SK-N-SH treated with all-trans-retinoic acid at 6 μM for 48 hours (cell line): ENCODE measurements around the gene PCSK1.
A peak's percentile ranks its signal among the peaks of the same experiment; 100 is the strongest.

ENCODE experiments used
- ATAC-seq: fragments of 200-7000 bp; cut with Tn5 transposase; 3 replicates; pipeline ENCODE4 v1.9.1; 2020; ENCODE audit warnings: mild to moderate bottlenecking, moderate library complexity
- ARNTL ChIP-seq: fragments of 450-650 bp; formaldehyde crosslinking; IDR thresholded peaks from 2 replicates; pipeline ENCODE4 v1.5.0; 2020; ENCODE audit warnings: low read depth, mild to moderate bottlenecking, moderate library complexity, borderline replicate concordance
- BACH2 ChIP-seq: fragments of 250-450 bp; sonication (Bioruptor Pico); IDR thresholded peaks from 2 replicates; pipeline ENCODE4 v1.9.0; 2021; ENCODE audit warnings: mild to moderate bottlenecking, borderline replicate concordance
- CSRNP3 ChIP-seq: fragments of 250-450 bp; sonication (Bioruptor Pico); IDR thresholded peaks from 2 replicates; pipeline ENCODE4 v1.5.1; 2021; ENCODE audit warnings: mild to moderate bottlenecking, moderate library complexity
- ESRRG ChIP-seq: fragments of 250-450 bp; sonication (Bioruptor Pico); IDR thresholded peaks from 2 replicates; pipeline ENCODE4 v1.6.1; 2021; ENCODE audit warnings: mild to moderate bottlenecking
- GLIS3 ChIP-seq: fragments of 250-450 bp; sonication (Bioruptor Pico); IDR thresholded peaks from 2 replicates; pipeline ENCODE4 v1.5.0; 2020; ENCODE audit warnings: mild to moderate bottlenecking, moderate library complexity
- PATZ1 ChIP-seq: fragments of 250-450 bp; sonication (Bioruptor Pico); IDR thresholded peaks from 2 replicates; pipeline ENCODE4 v1.8.0; 2020; ENCODE audit warnings: mild to moderate bottlenecking, moderate library complexity, borderline replicate concordance
- PPARA ChIP-seq: fragments of 250-450 bp; sonication (Bioruptor Pico); IDR thresholded peaks from 2 replicates; pipeline ENCODE4 v1.5.0; 2020; ENCODE audit warnings: mild to moderate bottlenecking, borderline replicate concordance
- RARB ChIP-seq: fragments of 250-450 bp; sonication (Bioruptor Pico); IDR thresholded peaks from 2 replicates; pipeline ENCODE4 v1.8.0; 2021; ENCODE audit warnings: mild to moderate bottlenecking, moderate library complexity
- SNAI2 ChIP-seq: fragments of 250-450 bp; sonication (Bioruptor Pico); IDR thresholded peaks from 2 replicates; pipeline ENCODE4 v1.5.0; 2020; ENCODE audit warnings: mild to moderate bottlenecking, moderate library complexity
- TOX ChIP-seq: fragments of 250-450 bp; sonication (Bioruptor Pico); IDR thresholded peaks from 2 replicates; pipeline ENCODE4 v1.8.0; 2021; ENCODE audit warnings: mild to moderate bottlenecking, moderate library complexity, borderline replicate concordance
- TSHZ2 ChIP-seq: fragments of 250-450 bp; sonication (Bioruptor Pico); IDR thresholded peaks from 2 replicates; pipeline ENCODE4 v1.5.0; 2020; ENCODE audit warnings: mild to moderate bottlenecking, moderate library complexity
- ZC3H10 ChIP-seq: fragments of 250-450 bp; sonication (Bioruptor Pico); IDR thresholded peaks from 2 replicates; pipeline ENCODE4 v1.5.1; 2021; ENCODE audit warnings: mild to moderate bottlenecking, moderate library complexity
- ZFP3 ChIP-seq: fragments of 250-450 bp; sonication (Bioruptor Pico); IDR thresholded peaks from 2 replicates; pipeline ENCODE4 v1.5.0; 2020; ENCODE audit warnings: mild to moderate bottlenecking, moderate library complexity
- ZFP30 ChIP-seq: fragments of 450-650 bp; formaldehyde crosslinking; IDR thresholded peaks from 2 replicates; pipeline ENCODE4 v1.5.0; 2022; ENCODE audit warnings: mild to moderate bottlenecking, moderate library complexity
- ZNF565 ChIP-seq: fragments of 450-650 bp; formaldehyde crosslinking; conservative IDR thresholded peaks from 2 replicates; pipeline ENCODE4 v1.5.0; 2020; ENCODE audit warnings: low read depth, mild to moderate bottlenecking, moderate library complexity
- ZNF70 ChIP-seq: fragments of 450-650 bp; formaldehyde crosslinking; IDR thresholded peaks from 2 replicates; pipeline ENCODE4 v1.5.0; 2020; ENCODE audit warnings: mild to moderate bottlenecking, moderate library complexity
- ZNF8 ChIP-seq: fragments of 450-650 bp; formaldehyde crosslinking; IDR thresholded peaks from 2 replicates; pipeline ENCODE4 v1.5.0; 2020; ENCODE audit warnings: mild to moderate bottlenecking, moderate library complexity
- TF ChIP-seq, protein P1 (sequence below): fragments of 250-450 bp; sonication (Bioruptor Pico); IDR thresholded peaks from 2 replicates; pipeline ENCODE4 v1.8.0; 2021; ENCODE audit warnings: low read depth, mild to moderate bottlenecking, moderate library complexity, borderline replicate concordance
- TF ChIP-seq, protein P2 (sequence below): fragments of 250-450 bp; sonication (Bioruptor Pico); IDR thresholded peaks from 2 replicates; pipeline ENCODE4 v1.5.1; 2020; ENCODE audit warnings: low read depth, mild to moderate bottlenecking, moderate library complexity

PCSK1 gene

DNA sequence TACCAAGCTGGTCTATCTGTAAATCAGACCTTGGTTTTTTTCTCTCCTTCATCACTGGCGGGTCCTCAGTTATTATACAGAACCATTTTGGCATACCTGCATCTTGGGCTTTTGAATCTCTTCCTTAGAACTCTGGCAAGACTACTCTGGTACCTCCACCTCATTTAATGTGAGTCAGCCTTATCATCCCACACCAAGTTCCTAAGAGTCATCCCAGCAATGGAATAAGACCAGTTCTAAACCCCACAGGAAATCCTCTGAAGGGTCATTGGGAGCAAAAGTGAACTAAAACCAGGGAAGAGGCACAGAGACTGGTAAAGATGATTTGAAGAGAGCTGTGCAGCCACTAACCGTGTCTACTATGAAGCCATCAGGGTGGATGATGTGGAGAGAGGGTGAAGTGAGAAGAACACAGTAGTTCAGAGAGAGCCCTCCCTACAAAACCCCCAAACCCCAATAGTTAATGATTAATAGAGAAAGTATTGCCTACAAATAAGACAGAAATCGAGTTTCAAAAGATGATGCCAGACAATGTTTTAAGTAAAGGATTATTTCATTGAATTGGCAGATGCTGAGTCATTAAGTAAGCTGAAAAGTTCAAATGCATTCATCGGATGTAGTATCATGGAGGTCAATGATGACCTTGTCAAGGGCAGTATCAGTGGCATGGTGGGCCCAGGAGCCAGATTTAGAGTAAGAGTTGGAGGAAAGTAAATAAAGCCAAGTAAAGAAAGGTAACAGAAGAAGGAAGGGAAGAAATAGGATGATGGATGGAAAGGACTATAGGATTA lies 85.4 kb downstream of the PCSK1 start:
- no peak for ATAC-seq
- TF ChIP-seq CSRNP3 (CRISPR knock-in tag) (no peak), TSHZ2 (CRISPR knock-in tag) (no peak), SNAI2 (CRISPR knock-in tag) (no peak), ZC3H10 (no peak), TOX (no peak), RARB (CRISPR knock-in tag) (no peak), PATZ1 (no peak), ZNF565 (CRISPR knock-in tag) (no peak), PPARA (CRISPR knock-in tag) (no peak), ZFP3 (CRISPR knock-in tag) (no peak)
- TF ChIP-seq, protein P1, sequence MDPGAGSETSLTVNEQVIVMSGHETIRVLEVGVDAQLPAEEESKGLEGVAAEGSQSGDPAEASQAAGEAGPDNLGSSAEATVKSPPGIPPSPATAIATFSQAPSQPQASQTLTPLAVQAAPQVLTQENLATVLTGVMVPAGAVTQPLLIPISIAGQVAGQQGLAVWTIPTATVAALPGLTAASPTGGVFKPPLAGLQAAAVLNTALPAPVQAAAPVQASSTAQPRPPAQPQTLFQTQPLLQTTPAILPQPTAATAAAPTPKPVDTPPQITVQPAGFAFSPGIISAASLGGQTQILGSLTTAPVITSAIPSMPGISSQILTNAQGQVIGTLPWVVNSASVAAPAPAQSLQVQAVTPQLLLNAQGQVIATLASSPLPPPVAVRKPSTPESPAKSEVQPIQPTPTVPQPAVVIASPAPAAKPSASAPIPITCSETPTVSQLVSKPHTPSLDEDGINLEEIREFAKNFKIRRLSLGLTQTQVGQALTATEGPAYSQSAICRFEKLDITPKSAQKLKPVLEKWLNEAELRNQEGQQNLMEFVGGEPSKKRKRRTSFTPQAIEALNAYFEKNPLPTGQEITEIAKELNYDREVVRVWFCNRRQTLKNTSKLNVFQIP (CRISPR knock-in tag): no peak
- TF ChIP-seq, all 23 proteins: peak for 0

DNA sequence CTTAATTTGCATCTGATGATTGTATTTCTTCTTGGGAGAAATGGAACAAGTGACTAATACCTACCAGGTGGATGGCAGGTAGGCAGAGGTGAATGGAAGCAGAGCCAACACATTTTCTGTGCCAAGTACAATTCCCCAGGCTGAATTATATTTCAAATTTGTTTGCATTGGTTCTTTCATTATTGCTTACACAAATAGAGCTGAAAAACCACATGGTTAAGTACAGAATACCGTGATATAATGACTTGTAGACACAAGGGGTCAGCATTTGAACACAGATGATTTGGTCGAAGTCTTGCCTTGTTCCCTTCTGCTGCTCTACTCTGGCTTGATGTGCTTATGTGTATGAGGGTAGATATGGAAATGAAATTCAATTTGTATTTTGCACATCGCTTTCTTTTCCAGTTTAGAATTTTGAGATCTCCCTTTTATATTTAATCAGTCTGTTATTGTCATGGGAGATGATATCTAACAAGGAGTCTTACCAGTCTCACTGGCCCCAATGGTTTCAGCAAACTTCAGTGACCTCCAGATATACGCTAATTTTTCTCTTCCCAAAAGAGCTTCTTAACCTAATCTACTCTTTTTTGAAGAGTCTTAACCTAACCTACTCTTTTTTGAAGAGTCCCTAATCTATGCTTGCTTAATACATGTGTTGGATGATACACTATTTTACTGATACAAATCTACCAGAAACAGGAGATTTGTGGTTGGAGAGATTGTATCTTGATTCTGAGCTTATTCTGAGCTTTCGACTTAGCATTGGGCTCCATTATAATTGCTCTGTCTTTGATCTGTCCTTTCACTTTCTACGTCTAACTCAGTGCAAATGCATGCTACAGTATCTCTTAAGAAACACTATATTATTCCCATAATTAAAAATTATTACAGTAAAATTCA lies 88.1 kb downstream of the PCSK1 start:
- peak; percentile 100 for ATAC-seq
- TF ChIP-seq TOX (no peak), SNAI2 (CRISPR knock-in tag) (no peak), ZC3H10 (no peak), BACH2 (CRISPR knock-in tag) (no peak), ZNF70 (CRISPR knock-in tag) (no peak), ESRRG (CRISPR knock-in tag) (no peak), ZNF8 (CRISPR knock-in tag) (no peak), GLIS3 (CRISPR knock-in tag) (no peak), PATZ1 (no peak), ZFP30 (no peak), ARNTL (CRISPR knock-in tag) (no peak), CSRNP3 (CRISPR knock-in tag) (no peak), RARB (CRISPR knock-in tag) (no peak)
- TF ChIP-seq, protein P2, sequence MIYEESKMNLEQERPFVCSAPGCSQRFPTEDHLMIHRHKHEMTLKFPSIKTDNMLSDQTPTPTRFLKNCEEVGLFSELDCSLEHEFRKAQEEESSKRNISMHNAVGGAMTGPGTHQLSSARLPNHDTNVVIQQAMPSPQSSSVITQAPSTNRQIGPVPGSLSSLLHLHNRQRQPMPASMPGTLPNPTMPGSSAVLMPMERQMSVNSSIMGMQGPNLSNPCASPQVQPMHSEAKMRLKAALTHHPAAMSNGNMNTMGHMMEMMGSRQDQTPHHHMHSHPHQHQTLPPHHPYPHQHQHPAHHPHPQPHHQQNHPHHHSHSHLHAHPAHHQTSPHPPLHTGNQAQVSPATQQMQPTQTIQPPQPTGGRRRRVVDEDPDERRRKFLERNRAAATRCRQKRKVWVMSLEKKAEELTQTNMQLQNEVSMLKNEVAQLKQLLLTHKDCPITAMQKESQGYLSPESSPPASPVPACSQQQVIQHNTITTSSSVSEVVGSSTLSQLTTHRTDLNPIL (CRISPR knock-in tag): no peak
- TF ChIP-seq, protein P1 (CRISPR knock-in tag): no peak
